Fibroblast of skin of back (primary cell): ENCODE data around the gene AKAIN1.

Experiments
- DNase-seq: peaks from one replicate; pipeline ENCODE4 v3.0.0-alpha.2; 2013

Gene AKAIN1

DNA sequence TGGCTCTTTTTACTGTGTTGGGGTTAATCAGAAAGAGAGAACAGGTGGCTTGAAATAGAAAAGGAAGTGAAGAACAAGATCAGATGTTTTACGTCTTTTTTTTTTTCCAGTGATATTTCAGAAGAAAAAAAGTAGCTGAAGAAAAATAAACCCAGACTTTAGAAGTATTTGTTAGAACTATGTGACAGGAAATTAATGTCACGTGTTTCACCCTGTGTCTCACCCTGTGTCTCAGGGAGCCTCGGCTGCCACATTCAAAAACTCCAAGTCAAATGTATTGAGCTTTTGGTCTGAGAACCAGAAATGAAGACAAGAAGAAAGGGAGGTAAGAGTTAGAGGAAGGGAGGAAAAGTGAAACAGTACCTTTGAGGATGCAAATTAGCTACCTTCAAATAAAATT, 38.0 kb downstream of the AKAIN1 start:
- DNase-seq: no peak

DNA sequence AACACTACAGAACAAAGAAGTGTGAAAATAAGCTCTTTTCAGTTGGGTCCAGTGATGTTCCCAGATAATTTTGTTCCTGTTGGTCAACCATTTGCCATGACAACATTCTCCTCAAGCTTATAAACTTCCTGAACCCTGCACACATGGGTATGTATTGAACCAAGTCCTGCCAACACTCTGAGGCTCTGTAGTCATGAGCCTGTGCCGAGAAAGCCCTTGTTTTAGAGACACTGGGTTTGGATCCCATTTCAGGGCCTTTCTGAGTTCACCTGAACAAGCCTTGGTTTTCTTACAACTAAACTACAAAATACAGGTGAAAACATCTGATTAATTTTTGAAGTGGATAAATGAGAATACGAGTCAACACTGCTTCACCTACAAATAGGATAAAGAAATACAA, 38.5 kb downstream of the AKAIN1 start:
- no peak for DNase-seq

DNA sequence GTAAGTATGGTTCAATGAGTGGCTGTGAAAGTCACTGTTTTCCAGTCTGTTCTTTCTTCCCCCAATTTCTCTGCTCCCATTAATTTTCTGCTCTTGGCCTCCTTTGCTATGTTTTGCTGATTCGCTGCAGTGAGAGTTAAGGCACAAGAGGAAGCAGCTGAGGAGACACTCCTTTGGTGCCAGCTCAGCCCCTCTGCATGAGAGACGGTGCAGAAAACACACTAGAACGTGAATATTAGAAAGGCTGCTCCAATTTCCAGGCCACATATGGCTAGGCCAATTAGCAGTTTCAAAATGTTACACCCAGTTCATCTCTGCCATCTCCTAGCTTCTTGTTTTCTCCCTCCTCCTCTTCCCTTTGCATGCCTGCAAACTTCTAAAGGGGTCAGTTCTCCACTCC, 38.9 kb downstream of the AKAIN1 start:
- DNase-seq: no peak

DNA sequence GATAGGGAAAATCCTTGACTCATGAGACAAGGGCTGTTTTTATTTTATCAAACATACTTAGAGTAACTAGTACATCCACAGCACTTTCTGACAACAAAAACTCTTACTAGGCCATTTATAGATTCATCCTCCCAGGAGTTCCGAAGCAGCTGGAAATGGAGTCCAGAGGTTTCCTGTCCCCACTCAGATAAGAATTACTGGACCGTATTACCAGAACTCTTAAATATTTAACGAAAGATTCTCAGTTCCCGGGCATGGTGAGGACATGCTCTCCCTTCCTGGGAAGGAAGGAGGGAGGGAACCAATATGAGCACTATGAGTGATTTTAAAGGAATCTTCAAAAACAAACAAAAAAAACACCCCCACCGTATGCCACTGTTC, 41.2 kb downstream of the AKAIN1 start:
- no peak for DNase-seq

DNA sequence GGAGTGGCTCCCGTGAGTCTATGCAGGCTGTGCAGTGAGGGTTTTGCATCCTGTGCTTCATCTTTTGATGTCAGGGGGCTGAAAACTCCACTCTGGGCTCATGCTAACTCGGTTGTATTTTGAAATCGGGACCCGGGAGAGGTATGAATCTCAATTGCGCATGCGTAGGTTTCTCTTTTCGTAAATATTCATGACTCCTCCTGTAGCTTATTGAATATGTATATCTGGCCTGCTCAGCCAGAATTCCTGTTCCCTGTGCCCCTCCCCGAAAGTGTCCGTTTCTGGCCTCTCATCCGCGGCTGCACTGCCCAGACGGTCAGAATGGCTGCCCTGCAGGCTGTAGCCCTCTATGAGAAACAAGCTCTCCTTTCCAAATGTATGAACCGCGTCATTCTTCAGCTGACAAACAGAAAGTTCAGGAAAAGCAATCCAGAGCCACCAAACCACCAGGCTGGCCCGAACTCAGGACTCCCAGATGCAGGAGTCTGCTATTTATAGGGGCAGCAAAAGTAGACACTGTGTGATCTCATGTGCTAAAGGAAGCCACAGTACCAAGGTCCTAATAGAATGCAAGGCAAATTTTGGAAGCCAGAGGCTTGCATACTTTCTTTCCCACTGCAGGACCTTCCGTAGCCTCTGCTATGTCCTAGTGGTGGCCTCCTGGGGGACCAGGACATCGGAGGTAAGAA, 41.7 kb downstream of the AKAIN1 start:
- DNase-seq: no peak

DNA sequence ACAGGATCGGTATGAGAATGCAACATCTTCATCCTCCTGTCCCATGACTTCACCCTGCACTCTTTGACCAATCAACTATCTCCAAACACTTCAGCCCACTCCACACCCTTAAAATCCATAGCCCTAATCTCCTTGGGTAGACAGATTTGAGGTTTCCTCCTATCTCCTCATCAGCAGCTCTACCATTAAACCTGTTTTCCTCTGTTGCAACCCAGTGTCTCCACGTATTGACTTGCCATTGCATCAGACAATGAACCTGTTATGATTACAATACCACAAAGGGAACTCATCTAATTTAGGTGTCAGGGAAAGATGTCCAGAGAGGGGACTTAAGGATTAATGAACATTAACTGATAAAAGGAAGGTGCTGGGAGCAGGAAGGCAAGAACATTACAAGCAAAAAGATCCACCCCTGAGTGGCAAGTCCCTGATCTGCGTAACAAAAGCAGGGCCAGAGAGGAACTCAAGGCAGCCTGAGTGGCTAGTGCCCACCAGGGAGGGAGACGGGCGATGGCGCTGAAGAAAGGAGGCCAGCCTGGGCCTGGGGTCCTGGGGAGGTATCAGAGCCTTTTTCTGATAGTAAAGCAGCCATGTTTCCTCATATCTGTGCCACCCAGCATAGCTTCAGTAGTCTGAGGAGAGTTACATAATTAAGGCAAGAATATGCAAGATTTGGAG, 44.6 kb downstream of the AKAIN1 start:
- DNase-seq: no peak

DNA sequence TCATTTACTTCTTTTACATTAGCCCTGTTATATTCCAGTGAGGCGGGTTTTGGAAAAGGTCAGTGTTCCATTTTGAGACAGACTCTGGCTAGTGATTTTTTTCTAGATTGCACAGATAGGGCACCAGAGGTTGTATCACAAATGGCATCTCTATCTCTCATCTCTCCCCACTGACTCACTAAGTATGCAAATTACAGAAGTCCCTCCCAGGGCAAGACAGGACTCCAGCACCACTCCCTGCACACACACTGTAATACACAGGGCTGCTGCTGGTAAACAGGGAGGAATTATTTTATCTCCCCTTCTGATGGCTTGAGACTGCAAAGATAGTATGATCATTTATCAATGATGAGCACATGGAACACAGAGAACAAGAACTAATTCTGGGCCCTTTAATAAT, 46.2 kb downstream of the AKAIN1 start:
- DNase-seq: no peak

DNA sequence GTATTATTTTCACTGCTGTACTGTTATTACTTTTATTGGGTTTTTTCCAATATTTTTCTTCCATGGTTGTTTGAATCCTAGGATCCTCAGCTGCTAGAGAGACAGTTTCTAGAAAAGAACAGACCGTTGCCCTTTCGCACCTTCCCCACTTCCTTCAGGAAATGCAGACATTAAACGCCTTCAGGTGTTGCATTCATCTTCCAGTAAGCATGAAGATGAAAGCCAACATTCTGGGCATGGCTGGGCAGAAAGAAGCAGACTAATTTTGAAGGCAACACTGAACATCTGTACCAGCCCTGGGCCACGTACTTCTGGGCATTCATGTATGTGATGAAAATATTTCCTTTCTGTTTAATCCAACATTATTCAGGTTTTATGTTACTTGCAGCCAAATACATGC, 51.0 kb downstream of the AKAIN1 start:
- DNase-seq: no peak

DNA sequence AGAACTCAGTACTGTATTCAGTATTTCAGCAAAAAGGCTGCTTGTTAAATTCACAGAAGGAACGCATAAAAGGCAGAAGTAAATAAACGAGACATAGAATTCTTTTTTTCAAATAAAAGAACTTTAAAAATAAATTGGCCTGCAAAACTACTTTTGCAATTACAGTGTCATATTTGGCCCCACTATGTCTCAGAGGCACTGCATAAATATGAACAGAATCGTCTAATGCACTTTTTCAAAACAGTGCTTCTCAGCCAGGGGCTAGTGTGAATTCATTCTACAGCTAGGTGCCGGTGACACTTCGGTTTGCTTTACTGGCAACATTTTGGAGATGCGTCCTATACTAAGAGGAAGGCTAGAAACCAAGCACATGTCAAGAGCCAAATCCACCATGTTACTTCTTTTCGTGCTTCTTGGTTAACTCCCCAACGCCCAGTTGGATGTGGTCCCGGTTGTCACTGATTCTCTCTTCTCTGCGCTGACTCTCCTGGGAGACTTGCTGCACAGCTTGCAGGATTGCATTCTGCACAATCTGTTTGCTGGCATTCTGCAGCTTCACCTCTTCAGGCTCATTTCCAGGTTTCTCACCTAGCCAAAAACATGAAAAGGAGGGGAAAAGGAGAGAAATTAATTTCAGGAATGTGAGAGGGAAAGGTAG, 51.8 kb downstream of the AKAIN1 start:
- DNase-seq: no peak

DNA sequence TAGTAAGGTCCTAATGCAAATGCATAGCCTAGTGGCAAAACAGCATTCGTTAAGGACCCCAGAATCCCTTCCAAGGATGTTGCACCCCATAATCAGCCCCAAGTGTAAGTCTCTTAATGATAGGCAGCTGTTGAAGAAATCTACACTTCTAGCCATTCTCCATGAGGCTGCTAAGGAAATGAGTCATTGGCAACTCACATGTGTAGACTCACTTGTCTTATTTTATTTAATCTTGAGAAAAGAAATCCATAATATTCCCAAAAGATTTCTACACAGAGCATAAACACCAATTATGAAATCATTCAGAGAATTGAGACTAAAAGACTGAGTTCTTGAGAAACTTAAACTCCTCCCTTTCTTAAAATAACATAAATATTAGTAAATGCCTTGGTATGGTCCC, 52.4 kb downstream of the AKAIN1 start:
- DNase-seq: no peak

DNA sequence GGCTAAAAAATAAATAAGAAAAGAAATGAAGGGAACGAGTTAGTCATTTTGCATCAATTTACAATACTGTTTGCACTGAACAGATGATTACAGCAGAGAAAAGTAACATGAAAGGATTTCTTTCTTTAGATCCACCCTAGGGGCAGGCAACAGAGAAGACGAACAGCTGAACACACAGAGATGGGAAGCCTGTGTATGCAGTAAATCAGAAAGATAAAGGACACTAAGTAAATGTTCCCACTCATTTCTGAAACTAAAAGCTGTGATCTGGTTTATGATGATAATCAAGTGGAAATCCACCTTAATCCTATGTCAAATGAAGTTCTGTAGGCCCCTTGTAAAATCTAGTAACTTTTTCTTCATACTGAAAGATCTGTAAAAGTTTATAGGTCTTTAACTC, 54.2 kb downstream of the AKAIN1 start:
- no peak for DNase-seq

DNA sequence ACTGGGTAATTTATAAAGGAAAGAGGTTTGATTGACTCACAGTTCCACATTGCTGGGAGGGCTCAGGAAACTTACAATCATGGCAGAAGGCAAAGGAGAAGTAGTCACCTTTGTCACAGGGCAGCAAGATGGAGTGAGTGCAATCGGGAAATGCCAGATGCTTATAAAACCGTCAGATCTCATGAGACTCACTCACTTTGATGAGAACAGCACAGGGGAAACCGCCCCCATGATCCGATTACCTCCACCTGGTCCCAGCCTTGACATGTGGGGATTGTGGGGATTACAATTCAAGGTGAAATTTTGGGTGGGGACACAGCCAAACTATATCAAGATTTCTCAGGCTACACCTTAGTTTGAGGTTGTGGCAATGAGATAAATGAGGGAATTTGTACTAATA, 54.9 kb downstream of the AKAIN1 start:
- no peak for DNase-seq

DNA sequence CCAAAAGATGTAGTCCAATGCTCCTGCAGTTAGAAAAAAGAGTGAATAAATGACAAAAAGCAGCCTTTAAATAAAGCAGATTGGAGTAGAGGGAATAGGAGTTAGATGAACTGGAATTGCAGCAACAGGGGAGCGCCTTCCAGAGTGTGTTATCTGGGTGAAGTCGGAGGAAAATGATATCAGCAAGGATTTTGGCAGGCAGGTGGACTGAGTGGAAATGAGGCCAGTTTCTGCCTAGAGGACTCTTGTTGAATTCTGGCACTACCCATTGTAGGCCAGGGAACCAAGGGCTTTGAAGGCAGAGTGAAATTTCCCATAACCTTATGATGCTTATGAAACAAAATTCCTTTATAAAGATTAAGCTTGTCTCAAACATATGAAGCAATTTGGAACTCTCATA, 59.8 kb downstream of the AKAIN1 start:
- no peak for DNase-seq

DNA sequence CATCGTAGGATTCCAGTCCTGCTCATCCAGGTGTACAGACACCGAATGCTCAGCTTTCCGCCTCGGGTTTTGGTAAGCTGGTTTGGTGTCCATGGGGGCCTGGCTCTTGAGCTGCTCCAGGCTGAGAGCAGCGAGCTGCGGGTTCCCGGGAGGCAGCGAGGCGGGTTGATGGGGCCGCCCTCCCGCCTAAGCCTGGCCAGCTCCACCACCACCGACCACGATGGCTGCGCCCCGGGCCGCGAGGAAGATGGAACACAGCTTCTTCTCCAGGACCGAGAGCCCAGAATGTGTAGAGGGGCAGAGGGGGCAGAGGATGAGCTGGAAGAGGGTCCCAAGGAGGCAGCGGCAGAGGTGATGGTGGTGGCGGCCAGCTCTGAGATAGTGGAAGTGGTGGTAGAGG, 64.1 kb downstream of the AKAIN1 start:
- no peak for DNase-seq

DNA sequence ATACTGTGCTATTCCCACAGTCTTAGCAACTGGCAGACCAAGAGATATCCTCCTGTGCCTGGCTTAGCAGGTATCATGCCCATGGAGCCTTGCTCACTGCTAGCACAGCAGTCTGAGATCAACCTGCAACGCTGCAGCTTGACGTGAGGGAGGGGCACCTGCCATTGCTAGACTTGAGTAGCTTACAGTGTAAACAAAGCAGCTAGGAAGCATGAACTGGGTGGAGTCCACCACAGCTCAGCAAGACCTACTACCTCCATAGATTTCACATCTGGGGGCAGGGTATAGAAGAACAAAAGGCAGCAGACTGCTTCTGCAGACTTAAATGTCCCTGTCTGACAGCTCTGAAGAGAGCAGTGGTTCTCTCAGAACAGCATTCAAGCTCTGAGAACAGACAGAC, 74.8 kb downstream of the AKAIN1 start:
- no peak for DNase-seq

DNA sequence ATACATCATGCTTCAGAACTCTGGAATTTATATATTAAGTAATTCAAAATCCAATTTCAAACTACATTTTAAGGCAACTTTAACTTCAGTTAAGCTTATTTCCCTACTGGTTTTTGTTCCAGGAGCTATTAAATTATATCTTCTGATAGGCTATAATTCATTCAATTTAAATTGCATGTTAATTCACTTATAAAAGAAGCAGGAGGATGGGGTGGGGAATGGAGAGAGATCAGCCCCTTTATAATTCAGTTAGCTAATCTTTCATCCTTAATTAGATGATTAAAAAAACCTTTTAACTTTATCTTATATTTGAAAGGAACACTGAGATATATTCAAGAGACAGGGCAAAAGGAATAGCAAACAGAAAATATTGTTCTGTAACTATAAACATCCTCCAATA, 86.8 kb downstream of the AKAIN1 start:
- no peak for DNase-seq

DNA sequence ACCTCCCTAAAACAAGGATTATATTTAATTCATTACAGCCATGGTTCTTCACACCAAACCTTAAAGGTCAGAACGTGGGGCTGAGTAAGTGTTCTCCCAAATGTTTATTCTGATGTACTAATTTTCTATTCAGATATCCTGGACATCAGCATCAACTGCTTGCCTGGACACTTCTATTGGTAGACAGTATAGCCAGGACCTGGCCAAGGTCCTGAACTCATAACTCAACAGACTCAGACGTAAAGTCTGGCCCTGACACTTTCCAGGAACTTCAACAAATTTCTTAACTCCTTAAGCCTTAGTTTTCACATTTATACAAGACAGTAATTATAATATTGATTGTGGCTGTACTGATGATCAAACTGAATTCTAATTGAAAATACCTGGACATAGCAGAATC, 89.1 kb downstream of the AKAIN1 start:
- DNase-seq: no peak

DNA sequence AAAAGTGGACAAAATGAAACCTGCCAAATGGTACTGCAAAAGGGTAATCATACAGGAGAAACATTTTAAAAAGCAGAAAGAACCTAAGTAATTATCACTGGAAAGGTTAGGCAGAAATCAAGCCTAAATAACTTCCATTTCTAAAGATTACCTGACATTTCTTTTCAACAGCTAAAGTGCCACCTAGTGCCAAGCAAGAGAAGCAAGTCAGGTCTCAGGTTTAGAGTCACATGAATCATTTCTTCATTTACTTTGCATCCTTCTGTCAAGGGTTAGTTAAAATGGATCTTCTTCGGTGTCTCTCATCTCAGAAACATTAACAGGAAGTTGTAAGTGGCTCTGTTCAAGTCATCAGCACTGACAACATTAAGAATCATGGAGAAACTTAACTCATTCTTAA, 90.3 kb downstream of the AKAIN1 start:
- DNase-seq: no peak

DNA sequence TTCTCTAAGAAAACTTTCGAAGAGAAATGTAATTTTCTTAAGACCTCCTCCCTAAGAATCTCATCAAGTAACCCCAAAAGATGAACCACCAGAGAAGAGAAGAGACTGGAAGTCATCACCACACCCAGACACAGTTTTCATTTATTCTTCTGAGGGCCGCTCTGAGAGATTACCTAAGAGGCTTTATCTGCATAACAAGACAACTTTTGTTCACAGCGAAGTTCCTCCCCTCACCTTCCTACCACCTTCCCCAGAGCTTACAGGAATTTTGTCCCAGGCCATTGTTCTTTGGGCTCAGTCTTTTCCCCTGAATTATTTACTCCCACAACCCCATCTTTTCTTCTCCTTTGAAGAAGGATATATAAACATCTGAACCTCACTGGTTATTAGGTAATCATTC, 92.8 kb downstream of the AKAIN1 start:
- DNase-seq: no peak

DNA sequence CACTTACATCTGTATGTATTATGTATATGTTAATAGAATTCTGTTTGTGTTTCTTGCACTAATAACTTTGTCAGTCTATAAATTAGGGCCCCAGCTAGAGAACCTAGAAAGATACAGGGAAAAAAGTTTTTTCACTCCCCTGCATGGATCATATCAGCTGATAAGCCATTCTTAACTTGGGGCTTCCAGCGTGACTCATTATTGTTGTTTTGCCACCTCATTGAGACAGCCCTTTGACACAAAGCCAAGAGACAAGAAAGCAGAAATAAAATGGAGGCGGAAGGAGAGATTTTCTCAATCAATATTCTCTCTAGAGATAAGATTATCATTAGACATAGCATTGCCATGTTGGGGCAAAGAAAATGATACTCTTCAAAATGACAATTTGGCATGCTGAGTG, 93.4 kb downstream of the AKAIN1 start:
- no peak for DNase-seq

DNA sequence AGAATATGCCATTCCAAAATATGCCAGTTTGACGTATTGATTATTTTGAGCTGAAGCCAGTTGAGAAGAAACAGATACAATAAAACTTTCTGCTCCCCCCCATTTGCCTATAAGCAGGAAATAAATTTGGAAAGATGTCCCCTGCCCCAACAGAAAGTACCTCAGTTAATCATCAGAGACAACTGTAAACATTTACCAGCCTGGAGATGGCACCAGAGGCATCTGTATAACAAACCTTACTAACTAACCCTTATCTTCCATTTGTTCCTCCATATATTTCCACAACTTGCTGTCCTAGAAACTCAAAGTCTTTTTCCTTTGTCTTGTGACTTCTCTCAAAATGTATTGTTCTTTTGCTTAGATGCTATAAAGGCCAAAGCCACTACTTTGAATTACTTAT, 93.8 kb downstream of the AKAIN1 start:
- no peak for DNase-seq

DNA sequence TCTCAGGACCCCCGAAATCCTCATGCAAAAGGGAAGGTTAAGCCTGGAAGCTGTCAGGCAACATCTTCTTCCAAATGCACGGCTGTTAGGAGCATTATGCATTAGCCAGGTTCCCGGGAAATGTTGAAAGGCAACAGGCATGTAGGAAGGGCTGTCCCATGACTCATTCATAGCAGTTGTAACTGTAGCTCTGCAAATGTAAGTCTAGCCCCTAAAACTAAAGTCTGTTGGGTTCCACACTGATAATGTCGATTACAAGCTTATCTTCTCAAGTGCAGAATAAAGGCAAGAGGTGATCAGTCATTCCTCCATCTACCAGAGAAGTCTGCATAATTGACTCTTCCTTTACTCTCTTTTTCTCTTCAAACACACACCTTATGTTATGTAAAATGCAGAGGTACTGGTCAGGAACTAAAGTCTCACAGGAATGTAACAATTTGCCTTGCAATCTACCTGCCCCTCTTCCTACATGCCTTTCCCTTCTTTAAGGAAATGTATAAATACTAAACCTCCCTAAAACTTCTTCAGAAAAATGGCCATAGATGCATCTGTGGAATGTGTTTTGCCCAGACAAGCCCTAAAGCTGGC, 99.8 kb downstream of the AKAIN1 start:
- no peak for DNase-seq

DNA sequence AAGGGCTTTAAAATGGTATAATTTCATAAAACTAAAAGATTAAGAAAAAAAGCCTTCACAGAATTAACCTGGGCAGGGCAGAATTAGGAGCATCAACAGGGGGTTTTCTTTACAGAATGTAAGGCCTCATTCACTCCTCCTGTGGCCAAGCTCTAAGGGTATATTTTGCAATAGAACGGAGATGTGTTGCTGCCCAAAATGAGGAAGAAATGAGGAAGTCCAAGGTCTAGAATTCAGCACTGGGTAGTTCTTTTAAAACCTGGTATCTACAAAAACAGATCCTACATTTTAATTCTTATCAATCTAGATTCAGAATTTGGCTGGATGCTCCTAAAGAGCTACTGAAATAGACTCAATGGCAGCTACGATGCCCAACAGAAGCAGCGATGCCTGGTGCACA, 101.8 kb downstream of the AKAIN1 start:
- no peak for DNase-seq

DNA sequence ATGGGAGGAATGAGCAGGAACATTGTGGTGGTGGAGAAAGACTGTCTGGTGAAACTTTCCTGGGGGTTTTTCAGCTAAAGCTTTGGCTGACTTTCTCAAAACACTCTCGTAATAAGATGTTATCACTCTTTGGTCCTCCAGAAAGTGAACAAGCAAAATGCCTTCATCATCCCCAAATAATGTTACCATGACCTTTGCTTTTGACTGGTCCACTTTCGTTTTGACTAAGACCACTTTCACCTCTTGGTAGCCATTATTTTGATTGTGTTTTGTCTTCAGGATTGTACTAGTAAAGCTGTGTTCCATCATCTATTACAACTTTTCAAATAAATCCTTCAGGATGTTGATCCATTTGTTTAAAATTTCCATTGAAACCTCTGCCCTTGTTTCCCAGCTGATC, 103.2 kb downstream of the AKAIN1 start:
- no peak for DNase-seq
